ENCODE measurements around the gene TBXA2R.

The TBXA2R gene

DNA sequence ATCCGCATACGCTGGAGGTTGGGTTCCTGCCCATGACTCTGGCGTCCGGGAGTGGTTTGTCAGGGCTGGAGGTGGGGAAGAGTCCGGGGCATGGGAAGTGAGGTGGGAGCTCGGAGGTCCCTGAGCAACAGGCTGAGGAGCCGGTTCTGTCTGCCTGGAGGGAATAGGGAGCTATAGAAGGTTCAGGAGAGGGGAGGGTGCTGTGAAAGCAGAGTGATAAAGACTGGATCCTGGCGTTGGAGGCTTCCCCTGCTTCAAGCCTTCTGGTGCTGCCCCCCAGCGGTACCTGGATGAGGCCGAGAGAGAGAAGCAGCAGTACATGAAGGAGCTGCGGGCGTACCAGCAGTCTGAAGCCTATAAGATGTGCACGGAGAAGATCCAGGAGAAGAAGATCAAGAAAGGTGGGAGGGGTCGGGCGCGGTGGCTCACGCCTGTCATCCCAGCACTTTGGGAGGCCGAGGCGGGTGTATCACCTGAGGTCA, 31.4 kb downstream of the TBXA2R start:
- H3K9ac ChIP-seq: no peak overlapping the region
- no peak overlapping the region for H3K4me2 ChIP-seq (ENCODE audit: low read length)
- no peaks in the 10 kb centered on the region for H3K79me2 ChIP-seq
- no peak overlapping the region for H2AFZ ChIP-seq
- no peak overlapping the region for H3K27ac ChIP-seq
- H3K9me3 ChIP-seq (ENCODE audit: control insufficient read depth, low read length): no peaks in the 10 kb centered on the region
- no peaks in the 10 kb centered on the region for H3K36me3 ChIP-seq (ENCODE audit: control insufficient read depth, insufficient read depth, low read length)
- TF ChIP-seq, protein P1, sequence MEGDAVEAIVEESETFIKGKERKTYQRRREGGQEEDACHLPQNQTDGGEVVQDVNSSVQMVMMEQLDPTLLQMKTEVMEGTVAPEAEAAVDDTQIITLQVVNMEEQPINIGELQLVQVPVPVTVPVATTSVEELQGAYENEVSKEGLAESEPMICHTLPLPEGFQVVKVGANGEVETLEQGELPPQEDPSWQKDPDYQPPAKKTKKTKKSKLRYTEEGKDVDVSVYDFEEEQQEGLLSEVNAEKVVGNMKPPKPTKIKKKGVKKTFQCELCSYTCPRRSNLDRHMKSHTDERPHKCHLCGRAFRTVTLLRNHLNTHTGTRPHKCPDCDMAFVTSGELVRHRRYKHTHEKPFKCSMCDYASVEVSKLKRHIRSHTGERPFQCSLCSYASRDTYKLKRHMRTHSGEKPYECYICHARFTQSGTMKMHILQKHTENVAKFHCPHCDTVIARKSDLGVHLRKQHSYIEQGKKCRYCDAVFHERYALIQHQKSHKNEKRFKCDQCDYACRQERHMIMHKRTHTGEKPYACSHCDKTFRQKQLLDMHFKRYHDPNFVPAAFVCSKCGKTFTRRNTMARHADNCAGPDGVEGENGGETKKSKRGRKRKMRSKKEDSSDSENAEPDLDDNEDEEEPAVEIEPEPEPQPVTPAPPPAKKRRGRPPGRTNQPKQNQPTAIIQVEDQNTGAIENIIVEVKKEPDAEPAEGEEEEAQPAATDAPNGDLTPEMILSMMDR (IDR thresholded peaks at IDR 0.05): no peak
- peaks cover 5% of the 10 kb centered on the region for H3K4me1 ChIP-seq
- no peaks in the 10 kb centered on the region for H3K27me3 ChIP-seq (ENCODE audit: control insufficient read depth, insufficient read depth, low read length)
- no peak overlapping the region for H3K4me3 ChIP-seq (ENCODE audit: low read depth, low read length)

DNA sequence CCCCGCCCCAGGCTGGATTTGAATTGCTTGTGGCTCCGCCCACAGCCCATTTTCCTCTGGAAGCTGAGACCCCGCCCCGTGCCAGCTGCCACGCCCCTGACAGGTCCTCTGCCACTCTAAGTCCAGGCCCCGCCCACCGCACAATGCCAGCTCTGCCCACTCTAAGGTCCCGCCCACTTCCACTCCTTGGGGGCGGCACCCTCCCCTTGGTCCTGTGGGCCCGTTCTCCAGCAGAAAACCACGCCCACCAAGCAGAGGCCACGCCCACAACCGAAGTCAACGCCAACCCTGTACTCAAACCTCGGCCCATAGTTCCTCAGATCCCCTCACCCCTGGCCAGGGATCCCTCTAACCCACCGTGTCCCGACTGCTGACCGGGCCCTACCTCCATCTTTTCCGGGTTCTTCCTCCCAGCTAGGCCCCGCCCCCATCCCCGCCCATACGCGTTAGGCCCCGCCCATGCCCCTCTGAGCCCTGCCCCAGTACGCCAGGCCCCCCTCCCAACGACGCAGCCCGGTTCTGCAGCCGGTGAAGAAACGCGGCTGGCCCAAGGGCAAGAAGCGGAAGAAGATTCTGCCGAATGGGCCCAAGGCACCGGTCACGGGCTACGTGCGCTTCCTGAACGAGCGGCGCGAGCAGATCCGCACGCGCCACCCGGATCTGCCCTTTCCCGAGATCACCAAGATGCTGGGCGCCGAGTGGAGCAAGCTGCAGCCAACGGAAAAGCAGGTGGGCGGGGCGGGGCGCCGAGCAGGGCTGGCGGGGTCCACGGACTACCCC, 32.6 kb downstream of the TBXA2R start:
- Histone ChIP-seq H3K4me1 (peaks cover 5% of the 10 kb centered on the region), H3K27ac (no peak overlapping the region)
- TF ChIP-seq, protein P1 (IDR thresholded peaks at IDR 0.05): no peak

DNA sequence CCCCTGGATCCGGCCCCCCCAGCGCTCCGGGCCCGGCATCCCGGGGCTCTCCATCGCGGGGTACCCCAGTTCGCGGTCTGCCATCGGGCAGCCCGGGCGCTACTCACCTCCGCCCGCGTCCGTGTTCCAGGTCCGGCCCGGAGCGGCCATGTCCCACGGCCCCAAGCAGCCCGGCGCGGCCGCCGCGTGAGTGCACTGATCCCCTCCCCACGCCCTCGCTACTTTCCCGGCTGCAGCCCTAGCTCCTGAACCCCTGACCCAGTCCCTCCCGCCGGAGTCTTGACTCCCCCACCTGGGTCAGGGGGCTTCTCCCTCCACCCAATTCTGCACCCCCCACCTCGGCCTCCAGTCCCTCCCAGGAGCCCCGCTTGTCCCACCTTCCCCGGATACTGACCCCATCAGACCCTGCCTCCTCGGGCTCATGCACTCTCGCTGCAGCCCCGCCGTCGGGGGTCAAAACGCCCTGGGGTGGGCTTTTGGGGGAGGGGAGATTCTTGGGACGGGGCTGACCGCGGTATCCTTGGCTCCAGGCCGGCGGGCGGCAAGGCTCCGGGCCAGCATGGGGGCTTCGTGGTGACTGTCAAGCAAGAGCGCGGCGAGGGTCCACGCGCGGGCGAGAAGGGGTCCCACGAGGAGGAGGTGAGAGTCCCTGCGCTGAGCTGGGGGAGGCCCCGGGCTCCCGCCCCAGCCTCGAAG, 33.4 kb downstream of the TBXA2R start:
- H3K4me3 ChIP-seq (ENCODE audit: low read depth, low read length): peak overlapping the region; percentile 83
- peaks cover 5% of the 10 kb centered on the region for H3K4me1 ChIP-seq
- no peaks in the 10 kb centered on the region for H3K36me3 ChIP-seq (ENCODE audit: control insufficient read depth, insufficient read depth, low read length)
- TF ChIP-seq, protein P1 (IDR thresholded peaks at IDR 0.05): no peak
- no peaks in the 10 kb centered on the region for H3K9me3 ChIP-seq (ENCODE audit: control insufficient read depth, low read length)
- H3K27ac ChIP-seq: no peak overlapping the region
- no peaks in the 10 kb centered on the region for H3K79me2 ChIP-seq
- no peaks in the 10 kb centered on the region for H3K27me3 ChIP-seq (ENCODE audit: control insufficient read depth, insufficient read depth, low read length)
- H2AFZ ChIP-seq: peak overlapping the region; percentile 81
- H3K9ac ChIP-seq: peak overlapping the region; percentile 16
- H3K4me2 ChIP-seq (ENCODE audit: low read length): peak overlapping the region; percentile 91

More for the DNA sequence above, 32.6 kb downstream of the TBXA2R start:
- no peaks in the 10 kb centered on the region for H3K36me3 ChIP-seq (ENCODE audit: control insufficient read depth, insufficient read depth, low read length)
- no peaks in the 10 kb centered on the region for H3K27me3 ChIP-seq (ENCODE audit: control insufficient read depth, insufficient read depth, low read length)
- peak overlapping the region; percentile 91 for H3K4me2 ChIP-seq (ENCODE audit: low read length)
- peak overlapping the region; percentile 81 for H2AFZ ChIP-seq
- no peak overlapping the region for H3K9ac ChIP-seq
- H3K9me3 ChIP-seq (ENCODE audit: control insufficient read depth, low read length): no peaks in the 10 kb centered on the region
- H3K79me2 ChIP-seq: no peaks in the 10 kb centered on the region
- H3K4me3 ChIP-seq (ENCODE audit: low read depth, low read length): peak overlapping the region; percentile 83

DNA sequence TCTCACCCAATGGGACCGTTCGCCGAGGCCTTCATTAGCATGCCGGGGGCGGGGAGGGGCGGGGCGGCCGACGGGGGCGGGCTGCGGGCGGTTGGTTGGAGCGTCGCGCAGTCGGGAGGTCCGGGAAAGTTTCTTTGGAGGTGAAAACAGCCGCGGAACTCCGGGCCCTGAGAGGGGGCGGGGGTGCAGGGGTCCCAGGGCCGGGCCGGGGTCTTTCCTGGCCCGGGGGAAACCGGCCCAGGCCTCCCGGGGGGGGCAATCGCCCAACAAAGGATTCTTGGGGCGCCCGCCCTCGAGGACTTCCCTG, 33.9 kb downstream of the TBXA2R start, which contains the start of gene HMG20B:
Gene HMG20B (plus strand): TSS at position 90 of the 307 bp plus-strand sequence. CDS start 366 bp downstream, outside the sequence.
- no peaks in the 10 kb centered on the region for H3K36me3 ChIP-seq (ENCODE audit: control insufficient read depth, insufficient read depth, low read length)
- H3K79me2 ChIP-seq: no peaks in the 10 kb centered on the region
- peak within 1 kb of the TSS; percentile 87 for H3K4me3 ChIP-seq (ENCODE audit: low read depth, low read length)
- H3K27ac ChIP-seq: peak within 1 kb of the TSS; percentile 40
- peak within 1 kb of the TSS; percentile 33 for H3K9ac ChIP-seq
- H3K9me3 ChIP-seq (ENCODE audit: control insufficient read depth, low read length): no peaks in the 10 kb centered on the region
- H3K4me2 ChIP-seq (ENCODE audit: low read length): peak within 1 kb of the TSS; percentile 99
- peaks cover 5% of the 10 kb centered on the region for H3K4me1 ChIP-seq
- H3K27me3 ChIP-seq (ENCODE audit: control insufficient read depth, insufficient read depth, low read length): no peaks in the 10 kb centered on the region
- H2AFZ ChIP-seq: peak within 1 kb of the TSS; percentile 100
- TF ChIP-seq, protein P1 (IDR thresholded peaks at IDR 0.05): no peak

Measured in parathyroid adenoma (tissue), 2 donors.